Measurements from ENCODE around the gene PPM1F. TPM values are rescaled to one million over a fixed set of nuclear protein-coding genes. Genes with fewer than 3 reads are reported as not detected.
"Not testable (repeated sequence)": the region's sequence is repeated elsewhere in the genome, so short reads cannot be mapped to it uniquely, and the experiment has no call there.

PPM1F gene
- total RNA-seq, 1 donor from 2014 or later, result 23.2 TPM

DNA sequence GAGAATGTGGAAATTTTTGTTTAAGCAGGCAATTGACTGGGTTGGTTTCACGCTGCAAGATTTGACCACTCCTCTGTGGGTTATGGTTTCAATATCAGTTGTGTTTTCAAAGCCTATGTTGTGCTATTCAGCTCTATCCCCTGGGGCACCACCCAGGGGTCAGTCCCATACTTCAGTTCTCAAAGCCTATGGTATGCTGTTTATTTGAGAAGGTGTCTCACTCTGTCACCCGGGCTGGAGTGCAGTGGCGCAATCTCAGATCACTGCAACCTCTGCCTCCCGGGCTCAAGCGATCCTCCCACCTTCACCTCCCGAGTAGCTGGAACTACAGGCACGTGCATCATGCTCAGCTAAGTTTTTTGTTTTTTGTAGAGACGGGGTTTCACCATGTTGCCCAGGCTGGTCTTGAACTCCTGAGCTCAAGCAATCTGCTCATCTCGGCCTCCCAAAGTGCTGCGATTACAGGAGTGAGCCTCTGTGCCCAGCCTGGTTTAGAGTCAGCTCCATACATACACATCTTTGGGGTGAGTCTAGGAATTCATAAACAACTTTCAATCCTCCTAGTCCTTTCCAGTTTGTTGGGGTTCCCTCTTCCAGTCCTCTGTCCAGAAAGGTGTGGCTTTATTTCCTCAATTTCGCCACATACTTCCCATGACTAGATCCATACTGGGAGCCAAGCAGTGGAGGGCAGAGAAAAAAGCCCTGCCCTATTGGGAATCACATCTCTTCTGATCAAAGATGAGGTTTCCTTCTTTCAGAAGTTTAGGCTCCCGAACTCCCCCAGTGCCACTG lies 50.2 kb downstream of the PPM1F start:
- intact Hi-C loops (cut with micrococcal nuclease), result no loop called here

DNA sequence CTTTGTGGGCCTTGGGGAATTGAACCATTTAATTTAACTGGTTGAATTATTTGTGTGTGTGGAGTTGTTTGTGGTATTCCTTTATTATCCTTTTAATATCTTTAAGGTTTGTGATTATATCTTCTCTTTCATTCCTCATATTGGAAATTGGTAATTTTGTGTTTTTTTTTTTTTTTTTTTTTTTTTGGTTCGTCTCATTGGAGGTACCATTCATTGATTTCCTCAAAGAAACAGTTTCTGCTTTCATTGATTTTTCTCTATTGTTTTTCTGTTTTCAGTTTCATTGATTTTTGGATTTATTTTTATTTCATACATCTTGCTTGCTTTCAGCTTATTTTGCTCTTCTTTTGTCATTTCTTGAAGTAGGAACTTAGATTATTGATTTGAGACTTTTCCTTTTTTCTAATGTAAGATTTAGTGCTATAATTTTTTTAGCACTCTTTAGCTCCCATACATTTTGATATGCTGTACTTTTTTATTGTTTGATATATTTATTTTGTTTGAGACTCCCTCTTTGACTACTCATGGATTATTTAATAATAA lies 54.2 kb downstream of the PPM1F start:
- intact Hi-C loops (cut with micrococcal nuclease), result no loop called here

- intact Hi-C loops (cut with micrococcal nuclease), result no loop called here
Measured at GRCh38 chr22:21896951-21897513, 55.6 kb downstream of the PPM1F start.

- intact Hi-C loops (cut with micrococcal nuclease), result not testable (repeated sequence)
Measured at GRCh38 chr22:21896275-21896674, 56.4 kb downstream of the PPM1F start.

DNA sequence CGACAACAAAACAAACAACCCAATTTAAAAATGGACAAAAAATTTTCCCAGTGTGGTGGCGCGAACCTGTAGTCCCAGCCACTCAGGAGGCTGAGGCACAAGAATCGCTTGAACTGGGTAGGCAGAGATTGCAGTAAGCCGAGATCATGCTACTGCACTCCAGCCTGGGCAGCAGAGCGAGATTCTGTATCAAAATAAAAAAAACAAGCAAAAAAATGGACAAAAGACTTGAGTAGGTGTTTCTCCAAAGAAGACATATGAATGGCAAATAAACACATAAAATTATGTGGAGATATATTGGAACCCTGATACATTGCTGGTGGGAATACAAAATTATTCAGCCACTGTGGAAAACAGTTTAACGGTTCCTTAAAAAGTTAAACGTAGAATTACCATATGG lies 57.8 kb downstream of the PPM1F start:
- intact Hi-C loops (cut with micrococcal nuclease), result no loop called here

DNA sequence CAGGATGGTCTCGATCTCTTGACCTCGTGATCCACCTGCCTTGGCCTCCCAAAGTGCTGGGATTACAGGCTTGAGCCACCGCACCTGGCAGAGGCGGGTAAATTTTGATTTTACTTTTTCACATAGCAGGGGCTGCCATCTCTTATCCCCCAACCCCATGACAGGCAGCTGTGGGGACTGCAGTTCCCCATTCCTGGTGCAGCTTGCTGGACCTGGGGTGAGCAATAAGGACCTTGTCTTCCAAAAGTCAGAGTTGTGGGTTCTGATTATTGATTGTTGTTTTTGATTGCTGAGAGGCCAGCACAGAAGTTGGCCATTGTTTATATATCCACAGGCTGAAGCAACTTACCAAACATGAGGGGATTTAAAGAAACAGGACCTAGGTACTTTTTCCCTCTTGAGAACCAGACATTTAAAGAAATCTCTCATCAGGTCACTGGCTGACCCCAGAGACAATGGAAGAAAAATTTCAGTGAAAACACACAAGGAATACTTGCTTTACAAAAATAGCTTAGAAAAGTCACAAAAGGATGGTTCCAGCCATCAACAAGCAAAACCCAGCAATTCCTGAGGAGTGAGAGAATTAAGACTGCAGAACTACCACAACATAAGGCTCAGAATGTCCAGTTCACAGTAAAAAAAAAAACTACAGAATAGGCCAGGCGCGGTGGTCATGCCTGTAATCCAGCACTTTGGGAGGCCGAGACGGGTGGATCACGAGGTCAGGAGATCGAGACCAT lies 63.2 kb downstream of the PPM1F start:
- intact Hi-C loops (cut with micrococcal nuclease), result no loop called here

GRCh38 chr22:21887841-21888240 lies 64.8 kb downstream of the PPM1F start:
- intact Hi-C loops (cut with micrococcal nuclease), result no loop called here

- intact Hi-C loops (cut with micrococcal nuclease), result not testable (repeated sequence)
Measured at GRCh38 chr22:21883930-21884329, 68.7 kb downstream of the PPM1F start.

GRCh38 chr22:21882754-21883333 lies 69.8 kb downstream of the PPM1F start:
- intact Hi-C loops (cut with micrococcal nuclease), result not testable (repeated sequence)

DNA sequence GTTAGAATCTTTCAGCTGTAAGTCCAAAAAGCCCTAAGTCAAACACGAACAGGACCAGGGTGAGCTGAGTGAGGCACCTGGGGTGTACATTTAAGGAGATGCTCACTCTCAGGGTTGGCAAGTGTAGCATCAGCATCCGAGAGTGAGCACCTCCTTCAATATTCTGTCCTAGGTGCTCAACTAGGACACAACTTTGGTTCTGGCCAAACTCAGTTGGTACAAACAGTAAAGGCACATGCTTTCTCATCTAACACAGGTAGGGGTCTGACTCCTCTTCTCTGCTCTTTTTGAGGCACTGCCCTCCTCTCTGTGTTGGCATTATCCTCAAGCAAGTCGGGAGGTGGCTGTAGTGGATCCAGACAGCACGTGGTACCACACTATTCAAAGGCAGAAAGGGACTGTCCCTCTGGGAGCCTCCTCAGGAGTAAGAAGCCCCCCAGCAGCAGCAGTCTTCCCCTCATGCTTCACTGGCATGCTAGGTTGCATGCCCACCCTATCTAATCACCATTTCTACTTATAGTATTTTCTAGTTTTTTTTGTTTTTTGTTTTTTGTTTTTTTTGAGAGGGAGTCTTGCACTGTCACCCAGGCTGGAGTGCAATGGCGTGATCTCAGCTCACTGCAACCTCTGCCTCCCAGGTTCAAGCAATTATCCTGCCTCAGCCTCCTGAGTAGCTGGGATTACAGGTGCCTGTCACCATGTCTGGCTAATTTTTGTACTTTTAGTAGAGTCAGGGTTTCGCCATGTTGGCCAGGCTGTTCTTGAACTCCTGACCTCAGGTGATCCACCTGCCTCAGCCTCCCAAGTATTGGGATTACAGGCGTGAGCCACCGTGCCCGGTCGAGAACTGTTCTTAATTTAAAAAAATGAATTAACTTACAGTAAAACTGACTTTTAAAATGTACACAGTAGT lies 70.6 kb downstream of the PPM1F start:
- intact Hi-C loops (cut with micrococcal nuclease), result no loop called here

GRCh38 chr22:21876486-21877176 lies 76.0 kb downstream of the PPM1F start:
- intact Hi-C loops (cut with micrococcal nuclease), result no loop called here

DNA sequence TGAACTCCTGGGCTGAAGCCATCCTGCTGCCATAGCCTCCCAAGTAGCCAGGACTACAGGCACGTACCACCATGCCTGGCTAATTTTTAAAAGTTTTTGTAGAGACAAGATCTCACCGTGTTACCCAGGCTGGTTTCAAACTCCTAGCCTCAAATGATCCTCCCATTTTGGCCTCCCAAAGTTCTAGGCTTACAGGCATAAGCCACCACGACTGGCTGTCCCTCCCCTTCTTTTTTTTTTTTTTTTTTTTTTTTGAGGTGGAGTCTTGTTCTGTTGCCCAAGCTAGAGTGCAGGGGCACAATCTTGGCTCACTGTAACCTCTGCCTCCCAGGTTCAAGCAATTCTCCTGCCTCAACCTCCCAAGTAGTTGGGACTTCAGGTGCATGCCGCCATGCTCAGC lies 77.7 kb downstream of the PPM1F start:
- intact Hi-C loops (cut with micrococcal nuclease), result not testable (repeated sequence)

DNA sequence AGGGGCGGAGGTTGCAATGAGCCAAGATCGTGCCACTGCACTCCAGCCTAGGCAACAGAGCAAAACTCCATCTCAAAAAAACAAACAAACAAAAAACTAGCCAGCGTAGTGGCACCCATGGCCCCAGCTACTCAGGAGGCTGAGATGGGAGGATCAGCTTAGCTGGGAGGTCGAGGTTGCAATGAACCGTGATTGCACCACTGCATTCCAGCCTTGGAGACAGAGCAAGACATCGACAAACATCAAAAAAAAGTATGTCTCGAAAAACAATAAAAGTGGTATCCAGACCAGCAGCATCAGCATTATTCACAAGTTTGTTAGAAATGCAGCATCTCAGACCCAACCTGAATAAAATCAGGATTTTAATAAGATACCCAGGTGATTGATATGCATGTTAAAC lies 79.0 kb downstream of the PPM1F start:
- intact Hi-C loops (cut with micrococcal nuclease), result no loop called here

DNA sequence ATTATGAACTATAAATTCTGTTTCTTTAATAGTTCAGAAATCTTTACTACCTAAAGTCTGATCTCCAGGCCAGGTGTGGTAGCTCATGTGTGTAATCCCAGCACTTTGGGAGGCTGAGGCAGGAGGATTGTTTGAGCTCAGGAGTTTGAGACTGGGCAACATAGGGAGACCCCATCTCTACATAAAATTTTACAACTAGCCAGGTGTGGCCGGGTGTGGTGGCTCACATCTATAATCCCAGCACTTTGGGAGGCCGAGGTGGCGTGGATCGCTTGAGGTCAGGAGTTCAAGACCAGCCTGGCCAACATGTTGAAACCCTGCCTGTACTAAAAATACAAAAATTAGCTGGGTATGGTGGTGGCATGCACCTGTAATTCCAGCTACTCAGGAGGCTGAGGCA lies 79.9 kb downstream of the PPM1F start:
- intact Hi-C loops (cut with micrococcal nuclease), result not testable (repeated sequence)

Other genes with a start within 250 kb of the PPM1F start
- gene YPEL1, start 217.1 kb downstream of the PPM1F start, total RNA-seq, result 7.3 and 7.9 TPM in 2 replicates
- gene MAPK1, start 85.2 kb downstream of the PPM1F start, total RNA-seq, result 118 and 120 TPM in 2 replicates
- 53.0 and 54.3 TPM in 2 replicates for gene TOP3B, start 29.9 kb upstream of the PPM1F start, total RNA-seq

All from T-helper 1 cell treated with Interleukin-12 subunit alpha and Interleukin-12 subunit beta and Interleukin-4 antibody, amounts not matched to agents 30 ng/mL and 1 ng/mL, for 36 hours (primary cell).